ENCODE measurements around the gene TOLLIP. TPM values are rescaled to one million over a fixed set of nuclear protein-coding genes. Genes with fewer than 3 reads are reported as not detected.

Gene TOLLIP
- total RNA-seq, 6 experiments from 2014 or later: 41.4 to 53.6 (median 49.0) TPM

DNA sequence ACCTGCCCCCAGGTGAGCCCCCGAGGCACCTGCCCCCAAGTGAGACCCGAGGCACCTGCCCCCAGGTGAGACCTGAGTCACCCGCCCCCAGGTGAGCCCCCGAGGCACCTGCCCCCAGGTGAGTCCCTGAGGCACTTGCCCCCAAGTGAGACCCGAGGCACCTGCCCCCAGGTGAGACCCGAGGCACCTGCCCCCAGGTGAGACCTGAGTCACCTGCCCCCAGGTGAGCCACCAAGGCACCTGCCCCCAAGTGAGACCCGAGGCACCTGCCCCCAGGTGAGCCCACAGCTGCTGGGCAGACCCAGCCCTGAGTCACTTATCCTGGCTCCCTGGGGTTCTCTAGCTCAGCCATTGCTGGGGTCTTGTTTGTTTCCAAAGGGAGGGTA lies 50.4 kb downstream of the TOLLIP start:
- no peak for DNase-seq
- peaks cover under 1% of the 10 kb centered on the region for H3K4me1 Mint-ChIP-seq (ENCODE audit: low read depth)
- no peaks in the 10 kb centered on the region for H3K36me3 Mint-ChIP-seq (ENCODE audit: low read depth)

DNA sequence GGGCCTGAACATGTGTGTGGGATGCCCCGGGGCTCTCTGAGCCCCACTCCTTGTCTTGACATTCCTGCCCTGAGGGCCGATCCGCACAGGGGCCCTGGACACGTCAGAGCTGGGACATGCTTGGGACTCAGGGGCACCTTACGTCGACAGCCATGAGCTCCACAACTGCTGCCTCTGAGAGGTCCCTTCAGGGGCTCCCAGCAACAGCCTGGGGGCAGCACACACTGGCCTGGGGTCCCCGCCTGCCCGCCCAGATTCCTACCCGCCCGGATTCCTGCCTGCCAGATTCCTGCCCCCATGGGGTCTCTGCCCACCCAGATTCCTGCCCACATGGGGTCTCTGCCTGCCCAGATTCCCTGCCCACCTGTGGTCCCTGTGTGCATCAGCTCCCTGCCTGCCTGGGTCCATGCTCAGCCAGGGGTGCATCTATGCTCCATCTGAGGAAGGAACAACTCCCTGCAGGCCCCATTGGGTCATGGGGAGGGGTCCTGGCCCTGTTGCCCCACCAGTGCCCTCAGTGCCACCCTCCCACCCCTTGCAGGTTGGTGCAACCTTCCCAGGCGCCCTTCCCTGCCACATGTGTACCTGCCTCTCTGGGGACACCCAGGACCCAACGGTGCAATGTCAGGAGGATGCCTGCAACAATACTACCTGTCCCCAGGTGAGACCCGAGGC lies 50.9 kb downstream of the TOLLIP start:
- H3K4me3 Mint-ChIP-seq: no peak overlapping the region
- H3K27ac Mint-ChIP-seq: no peak overlapping the region
- H3K9me3 Mint-ChIP-seq: peaks cover 6% of the 10 kb centered on the region
- no peak for DNase-seq
- H3K27me3 Mint-ChIP-seq (ENCODE audit: insufficient read depth): no peaks in the 10 kb centered on the region; the same call in 1 of the 2 replicates
- no peaks in the 10 kb centered on the region for H3K36me3 Mint-ChIP-seq (ENCODE audit: low read depth)
- no peaks in the 10 kb centered on the region for H3K4me1 Mint-ChIP-seq (ENCODE audit: low read depth)
- TF ChIP-seq, protein P1, sequence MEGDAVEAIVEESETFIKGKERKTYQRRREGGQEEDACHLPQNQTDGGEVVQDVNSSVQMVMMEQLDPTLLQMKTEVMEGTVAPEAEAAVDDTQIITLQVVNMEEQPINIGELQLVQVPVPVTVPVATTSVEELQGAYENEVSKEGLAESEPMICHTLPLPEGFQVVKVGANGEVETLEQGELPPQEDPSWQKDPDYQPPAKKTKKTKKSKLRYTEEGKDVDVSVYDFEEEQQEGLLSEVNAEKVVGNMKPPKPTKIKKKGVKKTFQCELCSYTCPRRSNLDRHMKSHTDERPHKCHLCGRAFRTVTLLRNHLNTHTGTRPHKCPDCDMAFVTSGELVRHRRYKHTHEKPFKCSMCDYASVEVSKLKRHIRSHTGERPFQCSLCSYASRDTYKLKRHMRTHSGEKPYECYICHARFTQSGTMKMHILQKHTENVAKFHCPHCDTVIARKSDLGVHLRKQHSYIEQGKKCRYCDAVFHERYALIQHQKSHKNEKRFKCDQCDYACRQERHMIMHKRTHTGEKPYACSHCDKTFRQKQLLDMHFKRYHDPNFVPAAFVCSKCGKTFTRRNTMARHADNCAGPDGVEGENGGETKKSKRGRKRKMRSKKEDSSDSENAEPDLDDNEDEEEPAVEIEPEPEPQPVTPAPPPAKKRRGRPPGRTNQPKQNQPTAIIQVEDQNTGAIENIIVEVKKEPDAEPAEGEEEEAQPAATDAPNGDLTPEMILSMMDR (IDR thresholded peaks at IDR 0.05): no peak

More for the DNA sequence above, 50.4 kb downstream of the TOLLIP start:
- Mint-ChIP-seq H3K27me3 (ENCODE audit: insufficient read depth) (no peaks in the 10 kb centered on the region; the same call in 1 of the 2 replicates), H3K9me3 (peaks cover under 1% of the 10 kb centered on the region; the same call in 1 of the 2 replicates), H3K27ac (no peak overlapping the region), H3K4me3 (no peak overlapping the region)
- TF ChIP-seq, protein P1 (IDR thresholded peaks at IDR 0.05): no peak

DNA sequence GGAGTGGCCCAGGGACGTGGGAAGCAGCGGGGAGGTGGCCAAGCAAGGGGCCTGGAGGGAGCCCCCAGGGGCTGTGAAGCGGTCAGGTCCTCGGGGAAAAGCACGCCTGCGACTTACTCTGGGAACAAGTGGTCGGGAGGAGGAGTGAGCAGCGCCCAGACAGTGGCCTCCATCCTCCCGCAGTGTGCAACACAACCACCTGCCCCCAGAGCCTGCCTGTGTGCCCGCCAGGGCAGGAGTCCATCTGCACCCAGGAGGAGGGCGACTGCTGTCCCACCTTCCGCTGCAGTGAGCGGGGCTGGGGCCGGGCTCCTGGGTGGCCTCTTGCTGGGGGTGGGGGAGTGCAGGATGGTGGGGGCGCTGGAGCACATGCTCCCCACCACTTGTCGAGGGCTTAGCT lies 51.5 kb downstream of the TOLLIP start:
- no peak overlapping the region for H3K27ac Mint-ChIP-seq
- DNase-seq: no peak
- H3K4me3 Mint-ChIP-seq: no peak overlapping the region
- H3K27me3 Mint-ChIP-seq (ENCODE audit: insufficient read depth): no peaks in the 10 kb centered on the region; the same call in 1 of the 2 replicates
- peaks cover 7% of the 10 kb centered on the region for H3K9me3 Mint-ChIP-seq
- no peaks in the 10 kb centered on the region for H3K4me1 Mint-ChIP-seq (ENCODE audit: low read depth)
- TF ChIP-seq, protein P1 (IDR thresholded peaks at IDR 0.05): no peak
- H3K36me3 Mint-ChIP-seq (ENCODE audit: low read depth): no peaks in the 10 kb centered on the region

GRCh38 chr11:1257366-1257765 lies 52.1 kb downstream of the TOLLIP start:
- H3K27ac Mint-ChIP-seq: no peak overlapping the region
- H3K27me3 Mint-ChIP-seq (ENCODE audit: insufficient read depth): no peaks in the 10 kb centered on the region; the same call in 1 of the 2 replicates
- H3K36me3 Mint-ChIP-seq (ENCODE audit: low read depth): no peaks in the 10 kb centered on the region
- H3K4me1 Mint-ChIP-seq (ENCODE audit: low read depth): no peaks in the 10 kb centered on the region
- peaks cover 7% of the 10 kb centered on the region for H3K9me3 Mint-ChIP-seq
- TF ChIP-seq, protein P1 (IDR thresholded peaks at IDR 0.05): no peak
- no peak overlapping the region for H3K4me3 Mint-ChIP-seq
- no peak for DNase-seq

DNA sequence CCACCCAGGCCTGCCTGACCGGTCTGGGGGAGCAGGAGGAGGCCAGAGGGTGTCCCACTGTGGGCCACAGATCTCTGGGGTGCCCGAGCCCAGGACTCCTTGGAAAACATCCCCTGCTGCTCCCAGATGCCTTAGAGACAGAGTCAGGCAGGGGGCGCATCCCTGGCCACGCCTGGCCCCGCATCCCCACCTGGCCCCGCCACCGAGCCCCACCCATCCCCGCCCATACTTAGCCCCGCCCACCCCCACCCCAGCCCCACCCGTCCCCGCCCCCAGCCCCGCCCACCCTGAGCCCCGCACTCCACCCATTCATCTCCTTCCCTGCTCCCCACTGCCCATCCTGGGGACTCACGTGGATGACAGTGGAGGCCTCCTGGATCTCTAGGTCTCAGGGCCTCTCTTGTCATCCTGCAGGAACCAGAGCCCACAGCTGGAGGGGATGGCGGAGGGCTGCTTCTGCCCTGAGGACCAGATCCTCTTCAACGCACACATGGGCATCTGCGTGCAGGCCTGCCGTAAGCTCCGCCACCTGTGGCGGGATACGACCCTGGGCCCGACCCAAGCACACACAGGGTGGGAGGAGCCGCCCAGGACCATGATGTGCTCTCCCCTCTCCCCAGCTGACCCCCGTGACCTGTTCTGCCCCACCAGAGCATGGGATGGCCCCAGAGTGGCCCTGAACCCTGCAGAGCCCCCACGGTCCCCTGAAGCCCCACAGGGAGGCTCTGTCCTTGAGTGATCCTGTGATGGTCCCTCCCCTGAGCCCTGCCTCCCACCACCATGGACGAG lies 53.0 kb downstream of the TOLLIP start:
- TF ChIP-seq, protein P1 (IDR thresholded peaks at IDR 0.05): no peak
- Mint-ChIP-seq H3K27ac (no peak overlapping the region), H3K27me3 (ENCODE audit: insufficient read depth) (peaks cover 2% of the 10 kb centered on the region; the same call in 1 of the 2 replicates), H3K9me3 (peaks cover 16% of the 10 kb centered on the region), H3K4me1 (ENCODE audit: low read depth) (no peaks in the 10 kb centered on the region), H3K4me3 (no peak overlapping the region), H3K36me3 (ENCODE audit: low read depth) (no peaks in the 10 kb centered on the region)
- DNase-seq: no peak
